ENCODE measurements around the gene PSG6.

DNA sequence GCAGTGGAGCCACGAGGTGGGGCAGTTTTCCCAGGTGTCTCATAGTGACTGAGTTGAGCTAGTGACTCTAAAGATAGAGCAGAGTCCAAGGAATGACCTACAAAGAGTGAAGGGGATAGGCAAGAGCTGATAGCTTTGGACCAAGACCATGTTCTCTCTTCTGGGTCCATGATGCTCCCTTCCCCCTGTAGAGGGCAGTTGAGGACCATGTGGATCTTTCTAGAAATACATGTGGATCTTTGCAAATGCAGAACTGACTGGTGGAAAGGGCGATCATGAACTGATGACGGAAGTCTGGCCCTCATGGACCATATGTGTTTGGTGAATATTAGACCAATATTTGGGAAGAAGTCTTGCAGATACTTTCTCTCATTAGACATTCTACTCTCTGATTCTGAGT, 45.1 kb downstream of the PSG6 start:
- TF ChIP-seq TAF1 (IDR thresholded peaks at IDR 0.05; ENCODE audit: borderline replicate concordance, low read depth, low read length) (no peak), POLR2A (IDR thresholded peaks at IDR 0.05; ENCODE audit: low read depth, low read length) (no peak)
